Mucosa of rectum (tissue), 2 donors: ENCODE data around the gene VEPH1.

Source experiments
- H3K27ac ChIP-seq, 2 donors: one replicate each; pipeline ENCODE4 v1.7.0; 2013; ENCODE audit warnings: inconsistent platforms in 2 of 2, low read depth in 2 of 2, low read length in 2 of 2
- H3K27me3 ChIP-seq, 2 donors: one replicate each; pipeline ENCODE4 v1.7.0; 2013; ENCODE audit warnings: low read length in 2 of 2; ENCODE audit not compliant: control insufficient read depth in 2 of 2, insufficient read depth in 2 of 2
- H3K36me3 ChIP-seq, 2 donors: one replicate each; pipeline ENCODE4 v1.7.0; 2013; ENCODE audit warnings: low read length in 2 of 2; ENCODE audit not compliant: control insufficient read depth in 2 of 2, insufficient read depth in 2 of 2
- H3K4me1 ChIP-seq, 2 donors: one replicate each; pipeline ENCODE4 v1.7.0; 2013; ENCODE audit warnings: low read length in 2 of 2, mild to moderate bottlenecking in 1 of 2; ENCODE audit not compliant: control insufficient read depth in 2 of 2, insufficient read depth in 2 of 2
- H3K4me3 ChIP-seq, 2 donors: one replicate each; pipeline ENCODE4 v1.7.0; 2013; ENCODE audit warnings: low read length in 2 of 2
- H3K9ac ChIP-seq, 2 donors: one replicate each; pipeline ENCODE4 v1.7.0; 2013; ENCODE audit warnings: low read length in 2 of 2, low read depth in 1 of 2, mild to moderate bottlenecking in 1 of 2
- H3K9me3 ChIP-seq, 2 donors: one replicate each; pipeline ENCODE4 v1.7.0; 2013; ENCODE audit warnings: low read length in 2 of 2; ENCODE audit not compliant: control insufficient read depth in 2 of 2
- donor health status: healthy.
- donor health status: Normal muscosa, but diverticular disease.

The VEPH1 gene

DNA sequence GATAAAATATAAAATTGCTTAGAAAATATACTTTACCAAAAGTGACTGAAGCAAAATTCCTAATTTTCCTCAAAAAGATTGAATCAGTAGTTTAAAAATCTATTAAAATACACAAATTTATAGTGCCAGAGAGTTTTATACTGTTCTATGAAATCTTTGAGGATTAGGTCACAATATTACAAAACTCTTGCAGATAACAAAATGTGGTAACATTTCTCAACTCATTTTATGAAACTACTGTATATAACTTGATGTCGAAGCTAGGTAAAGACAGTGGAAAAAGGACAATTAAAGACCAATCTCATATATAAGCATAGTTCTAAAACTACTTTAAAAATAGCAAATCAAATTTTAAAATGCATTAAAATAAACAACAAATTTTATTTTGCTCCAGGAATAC, 15.9 kb downstream of the VEPH1 start:
- Histone ChIP-seq H3K4me1 (no peaks in the 10 kb centered on the region), H3K4me3 (no peak overlapping the region), H3K36me3 (no peaks in the 10 kb centered on the region), H3K9me3 (no peaks in the 10 kb centered on the region), H3K27me3 (no peaks in the 10 kb centered on the region), H3K9ac (no peak overlapping the region), H3K27ac (no peak overlapping the region)

DNA sequence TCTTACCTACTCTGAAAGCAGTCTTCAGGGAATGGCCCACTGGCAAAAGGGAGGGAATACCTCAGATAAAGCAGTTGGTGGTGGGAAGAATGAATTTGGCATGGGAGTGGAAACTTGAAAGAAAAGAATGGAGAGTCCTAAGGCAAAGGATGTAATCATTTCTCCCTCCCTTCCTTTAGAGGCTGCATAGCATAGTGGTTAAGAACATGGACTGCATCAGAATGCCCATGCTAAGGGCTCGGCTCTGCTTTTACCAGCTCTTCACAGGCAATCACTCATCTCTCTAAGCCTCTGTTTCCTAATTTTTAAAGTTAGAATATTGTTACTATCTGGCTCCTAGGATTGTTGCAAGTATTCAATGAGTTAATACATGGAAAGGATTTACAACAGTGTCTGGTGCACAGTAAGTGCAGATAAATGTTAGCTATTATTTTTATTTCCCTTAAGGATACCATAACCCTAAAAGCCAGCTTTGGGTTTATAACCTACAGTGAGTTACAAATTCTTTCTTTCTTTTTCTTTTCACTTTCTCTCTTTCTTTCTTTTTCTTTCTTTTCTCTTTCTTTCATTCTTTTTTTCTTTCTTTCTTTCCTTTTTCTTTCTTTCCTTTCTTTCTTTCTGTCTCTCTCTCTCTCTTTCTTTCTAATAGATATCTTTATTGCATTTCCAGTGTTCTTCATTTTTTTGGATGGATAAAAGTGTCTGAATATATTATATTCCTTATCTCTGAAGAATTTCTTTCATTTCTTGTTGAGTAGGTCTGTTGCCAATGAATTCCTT, 23.6 kb downstream of the VEPH1 start:
- no peaks in the 10 kb centered on the region for H3K4me1 ChIP-seq
- H3K27ac ChIP-seq, result no peak overlapping the region
- no peaks in the 10 kb centered on the region for H3K27me3 ChIP-seq
- no peak overlapping the region for H3K4me3 ChIP-seq
- no peaks in the 10 kb centered on the region for H3K9me3 ChIP-seq
- H3K36me3 ChIP-seq, result no peaks in the 10 kb centered on the region
- H3K9ac ChIP-seq, result no peak overlapping the region

DNA sequence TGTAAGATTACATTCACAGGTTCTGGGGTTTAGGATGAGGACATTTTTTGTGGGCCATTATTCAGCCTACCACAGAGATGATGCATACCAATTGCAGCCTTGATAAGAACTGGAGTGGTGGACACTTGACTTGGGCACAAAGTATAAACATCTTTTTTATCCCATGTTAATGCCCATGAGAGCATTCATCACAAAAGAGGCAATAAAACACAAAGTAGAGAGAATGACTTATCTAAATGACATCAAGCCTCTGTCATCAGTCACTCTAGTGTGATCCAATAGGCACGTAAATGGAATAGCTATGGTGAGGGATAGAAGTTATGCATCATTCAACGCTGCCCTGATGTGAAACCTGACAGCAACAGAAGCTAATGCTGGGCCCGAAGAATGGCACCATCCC, 25.8 kb downstream of the VEPH1 start:
- no peaks in the 10 kb centered on the region for H3K4me1 ChIP-seq
- no peaks in the 10 kb centered on the region for H3K36me3 ChIP-seq
- H3K27me3 ChIP-seq, result no peaks in the 10 kb centered on the region
- H3K4me3 ChIP-seq, result no peak overlapping the region
- H3K27ac ChIP-seq, result no peak overlapping the region
- H3K9ac ChIP-seq, result no peak overlapping the region
- no peaks in the 10 kb centered on the region for H3K9me3 ChIP-seq

DNA sequence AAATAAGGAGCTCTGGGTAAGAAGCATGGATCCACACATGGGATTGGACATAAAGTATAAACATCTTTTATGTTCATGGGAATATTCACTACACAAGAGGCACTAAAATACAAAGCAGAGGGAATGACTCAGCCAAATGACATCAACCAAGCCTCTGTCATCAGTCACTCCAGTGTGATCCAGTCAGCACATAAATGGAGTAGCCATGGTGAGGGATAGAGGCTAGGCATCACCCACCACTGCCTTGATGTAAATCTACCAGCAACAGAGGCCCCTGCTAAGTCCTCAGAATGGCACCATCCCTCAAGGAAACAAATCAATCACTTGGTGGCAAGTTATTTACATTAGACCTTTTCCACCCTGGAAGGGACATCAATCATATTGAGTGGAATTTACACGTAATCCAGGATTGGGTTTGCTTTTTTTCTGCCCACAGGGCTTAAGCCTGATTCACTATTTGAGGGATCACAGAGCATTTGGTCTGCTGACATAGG, 27.2 kb downstream of the VEPH1 start:
- Histone ChIP-seq H3K4me1 (no peaks in the 10 kb centered on the region), H3K9me3 (no peaks in the 10 kb centered on the region), H3K27me3 (no peaks in the 10 kb centered on the region), H3K36me3 (no peaks in the 10 kb centered on the region), H3K4me3 (no peak overlapping the region), H3K9ac (no peak overlapping the region), H3K27ac (no peak overlapping the region)

DNA sequence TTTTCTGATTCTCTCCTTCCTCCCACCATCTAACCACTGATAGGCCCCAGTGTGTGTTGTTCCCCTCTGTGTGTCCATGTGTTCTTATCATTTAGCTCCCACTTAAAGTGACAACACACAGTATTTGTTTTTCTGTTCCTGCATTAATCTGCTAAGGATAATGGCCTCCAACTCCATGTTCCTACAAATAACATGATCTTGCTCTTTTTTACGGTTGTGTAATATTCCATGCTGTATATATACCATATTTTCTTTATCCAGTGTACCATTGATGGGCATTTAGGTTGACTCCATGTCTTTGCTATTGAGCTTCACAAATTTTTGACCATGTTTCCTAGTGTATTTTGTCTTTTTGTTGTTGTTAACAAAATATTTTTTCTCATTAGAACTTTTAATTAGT, 30.6 kb downstream of the VEPH1 start:
- H3K27ac ChIP-seq, result no peak overlapping the region
- no peaks in the 10 kb centered on the region for H3K4me1 ChIP-seq
- no peaks in the 10 kb centered on the region for H3K9me3 ChIP-seq
- no peaks in the 10 kb centered on the region for H3K36me3 ChIP-seq
- no peak overlapping the region for H3K9ac ChIP-seq
- no peak overlapping the region for H3K4me3 ChIP-seq
- no peaks in the 10 kb centered on the region for H3K27me3 ChIP-seq

DNA sequence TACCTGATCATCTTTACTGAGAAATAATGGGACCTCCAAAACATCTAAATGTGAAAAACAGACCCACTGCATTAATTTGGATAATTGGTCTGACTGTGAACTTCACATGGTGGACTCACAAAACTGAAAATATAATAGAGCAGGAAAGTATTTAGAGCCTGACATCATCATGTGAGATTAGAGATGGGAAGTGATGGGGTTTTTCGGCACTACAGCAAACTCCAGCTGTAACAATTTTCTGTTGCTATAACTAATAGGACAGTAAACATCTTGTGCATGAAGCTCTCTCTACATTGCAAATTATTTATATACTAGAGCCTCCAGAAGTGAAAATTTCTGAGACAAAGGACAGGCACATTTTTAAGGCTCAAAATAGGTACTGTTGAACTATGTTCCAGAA, 32.2 kb downstream of the VEPH1 start:
- Histone ChIP-seq H3K27me3 (no peaks in the 10 kb centered on the region), H3K27ac (no peak overlapping the region), H3K4me3 (no peak overlapping the region)

DNA sequence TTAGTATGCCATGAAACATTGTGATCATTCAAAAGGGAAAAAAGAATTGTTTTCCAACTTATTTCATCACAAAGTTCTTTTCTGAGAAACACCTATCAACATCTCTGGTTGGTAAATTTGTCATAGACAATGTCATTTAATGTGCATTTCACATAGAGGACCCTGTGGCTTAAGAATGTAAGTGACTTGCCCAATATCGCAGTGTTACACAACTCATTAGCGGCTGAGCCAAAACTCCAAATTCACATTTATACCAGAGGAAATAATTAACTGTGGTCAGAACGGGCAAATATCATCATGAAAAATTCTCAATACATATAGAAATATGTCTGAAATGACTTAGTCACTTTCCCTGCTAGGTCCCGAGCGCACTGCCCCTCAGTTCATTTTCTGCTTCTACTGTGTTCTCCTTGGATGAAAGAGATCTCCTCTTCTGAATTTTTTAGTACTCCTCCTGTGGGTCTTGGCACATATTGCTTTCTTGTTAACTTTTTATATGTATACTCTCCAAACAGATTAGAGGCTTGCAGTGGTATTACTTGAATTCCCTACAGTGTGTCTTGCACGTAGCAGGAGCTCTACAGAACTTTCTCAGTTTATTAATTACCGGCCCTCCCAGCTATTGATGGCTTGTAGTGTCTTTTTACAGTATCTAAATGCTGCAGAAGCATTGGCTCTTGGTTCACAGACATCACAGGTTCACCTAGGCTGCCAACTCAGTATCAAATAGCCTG, 33.5 kb downstream of the VEPH1 start:
- Histone ChIP-seq H3K36me3 (no peaks in the 10 kb centered on the region), H3K4me3 (no peak overlapping the region), H3K9ac (no peak overlapping the region), H3K27ac (no peak overlapping the region), H3K9me3 (no peaks in the 10 kb centered on the region), H3K4me1 (no peaks in the 10 kb centered on the region), H3K27me3 (no peaks in the 10 kb centered on the region)

More for the DNA sequence above, 32.2 kb downstream of the VEPH1 start:
- Histone ChIP-seq H3K36me3 (no peaks in the 10 kb centered on the region), H3K9ac (no peak overlapping the region), H3K9me3 (no peaks in the 10 kb centered on the region), H3K4me1 (no peaks in the 10 kb centered on the region)

DNA sequence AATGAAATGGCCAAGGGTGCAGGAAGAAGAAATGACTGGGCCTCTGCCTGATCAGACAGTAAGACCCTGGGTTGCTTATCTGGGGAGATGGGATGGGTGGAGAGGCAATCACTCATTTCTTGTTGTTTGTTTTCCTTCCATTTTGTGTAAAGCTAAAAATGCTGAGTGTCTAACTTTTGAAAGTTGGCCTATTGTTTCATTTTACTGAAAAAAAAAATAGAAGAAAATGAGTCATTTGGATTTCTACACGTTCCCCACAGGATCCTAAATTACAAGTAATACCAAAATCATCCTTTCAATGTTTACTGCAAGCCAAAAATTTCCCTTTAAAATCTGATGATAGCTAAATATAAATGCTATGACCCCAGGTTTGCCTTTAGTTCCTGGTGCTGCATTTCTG, 36.0 kb downstream of the VEPH1 start:
- H3K9me3 ChIP-seq, result no peaks in the 10 kb centered on the region
- H3K4me1 ChIP-seq, result no peaks in the 10 kb centered on the region
- H3K4me3 ChIP-seq, result no peak overlapping the region
- H3K36me3 ChIP-seq, result no peaks in the 10 kb centered on the region
- H3K27ac ChIP-seq, result no peak overlapping the region
- H3K9ac ChIP-seq, result no peak overlapping the region
- H3K27me3 ChIP-seq, result no peaks in the 10 kb centered on the region

DNA sequence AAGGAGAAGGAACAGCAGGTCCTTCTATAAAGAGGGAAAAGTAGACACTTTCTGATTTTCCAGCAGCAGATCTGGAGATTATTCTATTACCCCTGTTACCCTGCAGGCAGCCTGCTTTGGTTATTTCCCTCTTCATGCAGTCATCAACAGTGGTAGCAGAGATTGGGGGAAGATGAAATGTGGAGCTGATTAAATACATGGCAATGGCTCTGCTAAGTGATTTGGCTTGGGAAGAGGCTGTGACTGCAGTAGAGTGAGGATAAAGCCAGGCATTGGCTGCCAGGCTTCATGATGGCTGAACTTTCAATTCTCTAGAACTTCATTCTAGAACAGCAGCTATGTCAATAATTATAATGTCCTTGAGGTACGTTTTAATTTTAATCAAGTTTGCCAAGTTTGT, 37.5 kb downstream of the VEPH1 start:
- H3K9me3 ChIP-seq, result no peaks in the 10 kb centered on the region
- no peak overlapping the region for H3K9ac ChIP-seq
- H3K27me3 ChIP-seq, result no peaks in the 10 kb centered on the region
- H3K36me3 ChIP-seq, result no peaks in the 10 kb centered on the region
- no peak overlapping the region for H3K27ac ChIP-seq
- H3K4me3 ChIP-seq, result no peak overlapping the region
- no peaks in the 10 kb centered on the region for H3K4me1 ChIP-seq

DNA sequence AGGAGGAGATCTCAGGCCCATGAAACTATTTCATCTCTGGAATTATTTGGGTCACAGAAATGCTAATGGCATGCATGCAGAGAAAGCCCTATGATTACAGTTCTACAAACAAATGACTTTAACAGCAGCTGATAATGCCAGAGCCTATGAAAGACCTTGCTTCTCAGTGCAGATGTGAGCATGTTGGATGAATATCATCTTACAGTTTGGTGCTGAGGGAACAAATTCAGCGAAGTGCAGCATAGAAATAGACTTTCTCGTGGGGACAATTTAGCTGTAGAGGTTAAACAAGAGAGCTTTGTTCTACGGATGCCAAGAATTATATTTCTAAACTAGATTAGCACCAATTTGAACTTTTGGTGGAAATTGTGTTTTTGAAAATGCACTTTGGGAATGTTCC, 38.9 kb downstream of the VEPH1 start:
- no peak overlapping the region for H3K4me3 ChIP-seq
- no peaks in the 10 kb centered on the region for H3K4me1 ChIP-seq
- H3K27ac ChIP-seq, result no peak overlapping the region
- H3K9me3 ChIP-seq, result no peaks in the 10 kb centered on the region
- H3K27me3 ChIP-seq, result no peaks in the 10 kb centered on the region
- H3K9ac ChIP-seq, result no peak overlapping the region
- H3K36me3 ChIP-seq, result no peaks in the 10 kb centered on the region
